ENCODE results near the gene HEATR5B. TPM values are rescaled to one million over a fixed set of nuclear protein-coding genes. Genes with fewer than 3 reads are reported as not detected.

The HEATR5B gene
- total RNA-seq, 3 donors from 2014 or later, result 18.1 to 25.5 (median 22.1) TPM

DNA sequence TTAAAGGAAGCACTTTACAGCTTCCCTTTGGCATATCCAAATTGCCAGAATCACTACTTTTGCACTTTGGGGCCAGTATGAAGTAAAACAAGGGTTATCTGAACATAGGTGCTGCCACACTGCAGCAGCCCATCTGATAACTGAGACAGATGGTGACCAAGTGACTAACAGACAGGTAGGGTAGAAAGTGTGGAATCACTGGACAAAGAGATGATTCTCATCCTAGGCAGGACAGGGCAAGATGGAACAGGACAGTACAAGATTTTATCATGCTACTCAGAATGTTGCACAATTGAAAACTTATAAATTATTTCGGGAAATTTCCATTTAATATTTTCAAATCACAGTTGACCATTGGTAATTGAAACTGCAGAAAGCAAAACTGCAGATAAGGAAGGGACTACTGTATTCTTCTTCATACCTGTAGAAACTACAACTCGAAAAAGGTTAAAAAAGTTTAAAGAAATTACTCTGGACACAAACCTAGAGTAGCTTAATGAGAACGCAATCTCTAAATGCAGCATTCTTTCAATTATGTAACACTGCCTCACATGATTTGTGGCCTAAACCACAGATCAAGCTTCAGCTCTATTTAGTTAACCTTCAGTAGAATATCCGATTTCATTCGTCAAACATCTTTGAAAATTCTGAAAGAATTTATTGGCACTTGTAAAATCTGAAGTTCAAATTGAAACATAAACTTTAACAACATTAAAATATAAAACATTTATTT, 31.4 kb downstream of the HEATR5B start:
- no peak for DNase-seq
- Histone ChIP-seq H3K9me3 (no peaks in the 10 kb centered on the region), H3K36me3 (ENCODE audit: low read depth) (no peaks in the 10 kb centered on the region), H3K4me1 (ENCODE audit: low read depth) (no peaks in the 10 kb centered on the region), H3K4me3 (no peak overlapping the region)
- TF ChIP-seq, protein P1, sequence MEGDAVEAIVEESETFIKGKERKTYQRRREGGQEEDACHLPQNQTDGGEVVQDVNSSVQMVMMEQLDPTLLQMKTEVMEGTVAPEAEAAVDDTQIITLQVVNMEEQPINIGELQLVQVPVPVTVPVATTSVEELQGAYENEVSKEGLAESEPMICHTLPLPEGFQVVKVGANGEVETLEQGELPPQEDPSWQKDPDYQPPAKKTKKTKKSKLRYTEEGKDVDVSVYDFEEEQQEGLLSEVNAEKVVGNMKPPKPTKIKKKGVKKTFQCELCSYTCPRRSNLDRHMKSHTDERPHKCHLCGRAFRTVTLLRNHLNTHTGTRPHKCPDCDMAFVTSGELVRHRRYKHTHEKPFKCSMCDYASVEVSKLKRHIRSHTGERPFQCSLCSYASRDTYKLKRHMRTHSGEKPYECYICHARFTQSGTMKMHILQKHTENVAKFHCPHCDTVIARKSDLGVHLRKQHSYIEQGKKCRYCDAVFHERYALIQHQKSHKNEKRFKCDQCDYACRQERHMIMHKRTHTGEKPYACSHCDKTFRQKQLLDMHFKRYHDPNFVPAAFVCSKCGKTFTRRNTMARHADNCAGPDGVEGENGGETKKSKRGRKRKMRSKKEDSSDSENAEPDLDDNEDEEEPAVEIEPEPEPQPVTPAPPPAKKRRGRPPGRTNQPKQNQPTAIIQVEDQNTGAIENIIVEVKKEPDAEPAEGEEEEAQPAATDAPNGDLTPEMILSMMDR (IDR thresholded peaks at IDR 0.05), result no peak
- intact Hi-C loops (cut with DNase I, micrococcal nuclease), result no loop called here
- ATAC-seq, result no peak

DNA sequence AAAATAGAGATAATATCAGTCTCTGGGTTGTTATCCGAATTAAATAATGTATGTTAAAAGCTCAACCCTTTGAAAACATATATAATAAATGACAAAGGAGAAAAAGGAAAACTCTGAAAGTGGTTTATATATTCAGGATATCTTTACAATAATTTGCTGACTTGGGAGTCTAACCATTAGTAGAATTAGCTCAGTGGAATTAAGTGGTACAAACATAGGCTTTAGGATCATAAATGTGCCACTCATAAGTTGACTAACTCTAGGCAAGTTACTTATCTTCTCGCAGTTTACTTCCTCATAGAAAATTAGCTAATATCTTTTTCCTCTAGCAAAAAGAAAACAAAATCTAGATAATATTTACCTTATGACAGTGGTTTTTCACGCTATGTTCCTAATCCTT, 44.6 kb downstream of the HEATR5B start:
- intact Hi-C loops (cut with DNase I, micrococcal nuclease), result no loop called here
- DNase-seq (no peak), ATAC-seq (no peak)

DNA sequence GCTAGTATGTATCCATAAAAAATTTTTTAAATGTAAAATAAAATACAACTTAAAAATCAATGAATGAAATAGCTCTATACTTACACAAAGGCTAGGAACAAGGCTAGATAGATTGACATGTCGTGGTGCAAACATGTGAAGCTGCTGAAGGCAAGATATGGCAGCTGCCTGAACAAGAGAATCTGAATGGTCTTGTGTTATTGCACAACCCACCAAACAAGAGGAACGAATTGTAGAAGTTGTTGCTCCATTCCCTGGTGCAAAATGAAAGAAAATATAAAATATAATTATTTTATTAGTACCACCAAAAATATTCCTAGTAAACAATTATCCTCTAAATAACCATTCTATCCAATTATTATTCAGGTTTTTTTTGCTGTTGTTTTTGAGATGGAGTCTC, 46.4 kb downstream of the HEATR5B start:
- TF ChIP-seq, protein P1 (IDR thresholded peaks at IDR 0.05), result no peak
- no peak overlapping the region for H3K4me3 ChIP-seq
- no peaks in the 10 kb centered on the region for H3K4me1 ChIP-seq (ENCODE audit: low read depth)
- H3K36me3 ChIP-seq (ENCODE audit: low read depth), result peaks cover 4% of the 10 kb centered on the region
- intact Hi-C loops (cut with DNase I, micrococcal nuclease), result no loop called here
- ATAC-seq (no peak), DNase-seq (no peak)
- H3K9me3 ChIP-seq, result no peaks in the 10 kb centered on the region

More for the DNA sequence above, 44.6 kb downstream of the HEATR5B start:
- TF ChIP-seq, protein P1 (IDR thresholded peaks at IDR 0.05), result no peak
- Histone ChIP-seq H3K4me3 (no peak overlapping the region), H3K4me1 (ENCODE audit: low read depth) (no peaks in the 10 kb centered on the region), H3K9me3 (no peaks in the 10 kb centered on the region), H3K36me3 (ENCODE audit: low read depth) (peaks cover 4% of the 10 kb centered on the region)

DNA sequence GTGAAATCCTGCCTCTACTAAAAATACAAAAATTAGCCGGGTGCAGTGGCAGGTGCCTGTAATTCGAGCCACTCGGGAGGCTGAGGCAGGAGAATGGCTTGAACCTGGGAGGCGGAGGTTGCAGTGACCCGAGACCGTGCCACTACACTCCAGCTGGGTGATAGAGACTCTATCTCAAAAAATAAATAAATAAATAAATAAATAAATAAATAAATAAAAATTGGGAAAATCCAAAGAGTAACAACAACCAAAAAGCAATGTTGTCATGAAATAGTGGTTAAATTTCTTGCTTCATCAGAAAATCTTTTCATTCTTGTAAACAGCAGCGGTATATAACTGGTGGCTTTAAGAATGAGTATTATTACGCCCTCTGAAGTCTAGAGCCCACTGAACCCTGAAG, 54.4 kb downstream of the HEATR5B start:
- intact Hi-C loops (cut with DNase I, micrococcal nuclease), result no loop called here
- Histone ChIP-seq H3K9me3 (no peaks in the 10 kb centered on the region), H3K4me1 (ENCODE audit: low read depth) (no peaks in the 10 kb centered on the region), H3K4me3 (no peak overlapping the region), H3K36me3 (ENCODE audit: low read depth) (no peaks in the 10 kb centered on the region)
- TF ChIP-seq, protein P1 (IDR thresholded peaks at IDR 0.05), result no peak
- DNase-seq (no peak), ATAC-seq (no peak)

DNA sequence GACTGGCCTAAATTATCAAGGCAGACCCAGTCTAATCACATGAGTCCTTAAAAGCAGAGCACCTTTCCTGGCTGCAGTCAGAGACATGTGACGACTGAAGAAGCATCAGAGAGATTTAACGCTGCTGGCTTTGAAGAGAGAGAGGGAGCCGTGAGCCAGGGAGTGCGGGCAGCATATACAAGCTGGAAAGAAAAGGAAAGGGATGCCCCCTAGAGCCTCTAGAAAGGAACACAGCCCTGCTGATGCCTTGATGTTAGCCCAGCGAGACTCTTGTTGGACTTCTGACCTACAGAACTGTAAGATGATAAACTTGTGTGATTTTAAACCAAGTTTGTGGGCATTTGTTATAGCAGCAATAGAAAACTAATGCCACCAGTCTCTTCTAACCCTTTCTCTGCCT, 58.1 kb downstream of the HEATR5B start:
- no peak overlapping the region for H3K4me3 ChIP-seq
- H3K4me1 ChIP-seq (ENCODE audit: low read depth), result no peaks in the 10 kb centered on the region
- intact Hi-C loops (cut with DNase I, micrococcal nuclease), result no loop called here
- no peaks in the 10 kb centered on the region for H3K36me3 ChIP-seq (ENCODE audit: low read depth)
- DNase-seq (no peak), ATAC-seq (peak; percentile 41)
- no peaks in the 10 kb centered on the region for H3K9me3 ChIP-seq
- TF ChIP-seq, protein P1 (IDR thresholded peaks at IDR 0.05), result no peak

Data from mucosa of descending colon (tissue), 3 donors.